Caco-2 (cell line): Measurements from ENCODE around the gene PAM16. TPM values are rescaled to one million over a fixed set of nuclear protein-coding genes. Genes with fewer than 3 reads are reported as not detected.

Experiments
- BruUV-seq: library from RNA; stranded (reverse); fragments of 400-500 nt; replicated peaks from 2 replicates; lab custom pipeline; 2021; lab: Mats Ljungman, UMichigan
- CTCF ChIA-PET: fragments of 300-600 bp; sonication (Branson Sonifier 250); formaldehyde crosslinking; loops from one replicate; lab custom pipeline; 2022; ENCODE audit warnings: antibody characterized with exemption; lab: Charles Lee
- POLR2A ChIA-PET: fragments of 300-600 bp; sonication (Branson Sonifier 250); formaldehyde crosslinking; loops from one replicate; lab custom pipeline; 2022; ENCODE audit warnings: antibody characterized with exemption; lab: Charles Lee
- DNase-seq, 2 experiments: peaks; one replicate each; pipeline versions ENCODE4 v3.0.0 to v3.0.0-alpha.2; 2020 to 2022
- H3K27me3 ChIP-seq: replicated peaks from 2 replicates; pipeline ENCODE4 v1.6.0; 2011; ENCODE audit warnings: low read length; ENCODE audit not compliant: control insufficient read depth, insufficient read depth
- H3K36me3 ChIP-seq: 2 replicates; pipeline ENCODE4 v1.5.1; 2011; ENCODE audit warnings: low read length; ENCODE audit not compliant: control insufficient read depth, insufficient read depth
- H3K4me1 ChIP-seq: fragments of 250-450 bp; sonication (Bioruptor Pico); 2 replicates; pipeline ENCODE4 v1.5.1; 2020; ENCODE audit warnings: mild to moderate bottlenecking
- H3K4me3 ChIP-seq: 2 replicates; pipeline ENCODE4 v1.5.1; 2011; ENCODE audit warnings: low read depth, mild to moderate bottlenecking, control low read depth, low read length
- H3K9me3 ChIP-seq: fragments of 250-450 bp; sonication (Bioruptor Pico); 2 replicates; pipeline ENCODE4 v1.5.1; 2020; ENCODE audit warnings: mild to moderate bottlenecking, moderate library complexity
- H3K27ac Mint-ChIP-seq: one replicate; pipeline ENCODE4 v1.8.0; 2022; ENCODE audit warnings: mixed read lengths; ENCODE audit not compliant: unreplicated experiment
- H3K27me3 Mint-ChIP-seq: one replicate; pipeline ENCODE4 v1.8.0; 2022; ENCODE audit warnings: mixed read lengths; ENCODE audit not compliant: insufficient read depth, unreplicated experiment
- H3K36me3 Mint-ChIP-seq: one replicate; pipeline ENCODE4 v1.8.0; 2022; ENCODE audit warnings: mild to moderate bottlenecking, mixed read lengths; ENCODE audit not compliant: insufficient read depth, unreplicated experiment
- H3K4me1 Mint-ChIP-seq: one replicate; pipeline ENCODE4 v1.8.0; 2022; ENCODE audit warnings: low read depth, mixed read lengths; ENCODE audit not compliant: unreplicated experiment
- H3K4me3 Mint-ChIP-seq: one replicate; pipeline ENCODE4 v1.8.0; 2022; ENCODE audit warnings: mild to moderate bottlenecking, moderate library complexity, mixed read lengths; ENCODE audit not compliant: unreplicated experiment
- H3K9me3 Mint-ChIP-seq: one replicate; pipeline ENCODE4 v1.8.0; 2022; ENCODE audit warnings: mixed read lengths; ENCODE audit not compliant: unreplicated experiment
- CTCF ChIP-seq, 2 experiments: fragments of 200-600 bp in 1 of 2; IDR thresholded peaks; 1 replicate in 1 of 2; 2 replicates in 1 of 2; pipeline versions ENCODE4 v1.5.1 to v1.8.0; 2011 to 2022; ENCODE audit warnings: antibody characterized with exemption in 1 of 2, control low read depth in 1 of 2, inconsistent platforms in 1 of 2, low read depth in 1 of 2, low read length in 1 of 2, mild to moderate bottlenecking in 1 of 2, moderate library complexity in 1 of 2; ENCODE audit not compliant: insufficient read depth in 1 of 2, severe bottlenecking in 1 of 2, unreplicated experiment in 1 of 2
- intact Hi-C: fragments of 100-400 bp; cut with micrococcal nuclease; formaldehyde crosslinking; loops from one replicate; pipeline ENCODE4 v1.10.0; 2022; ENCODE audit not compliant: unreplicated experiment
- total RNA-seq: library from RNA; stranded (reverse); gene quantifications from 2 replicates; pipeline ENCODE4 v1.2.3, GENCODE V29; 2022

Gene PAM16
- total RNA-seq, 1 experiment from 2014 or later = 74.1 TPM

GRCh38 chr16:4295581-4295980 is 55.5 kb downstream of the PAM16 start:
- H3K4me3 Mint-ChIP-seq = no peak overlapping the region
- no peak overlapping the region for H3K4me3 ChIP-seq
- peaks cover 10% of the 10 kb centered on the region for H3K36me3 Mint-ChIP-seq
- TF ChIP-seq CTCF (IDR thresholded peaks at IDR 0.05; ENCODE audit: insufficient read depth in 1 of 2, low read depth in 1 of 2, low read length in 1 of 2, severe bottlenecking in 1 of 2, unreplicated experiment in 1 of 2) = no peak
- H3K4me1 ChIP-seq = peaks cover 17% of the 10 kb centered on the region
- no peaks in the 10 kb centered on the region for H3K27me3 ChIP-seq
- no peaks in the 10 kb centered on the region for H3K36me3 ChIP-seq
- H3K27ac Mint-ChIP-seq = no peak overlapping the region
- intact Hi-C loops = no loop called here
- H3K4me1 Mint-ChIP-seq = peaks cover 25% of the 10 kb centered on the region
- no TSS peak for BruUV-seq
- no peaks in the 10 kb centered on the region for H3K9me3 Mint-ChIP-seq
- no peaks in the 10 kb centered on the region for H3K27me3 Mint-ChIP-seq
- no peaks in the 10 kb centered on the region for H3K9me3 ChIP-seq
- DNase-seq = no peak
- ChIA-PET POLR2A (no interaction called here), CTCF (interaction anchor here (0.7 kb wide), 1 partner anchor 38 kb away, joined by 3 read pairs; no protein-coding TSS in a partner anchor)

GRCh38 chr16:4293822-4294457 is 57.2 kb downstream of the PAM16 start:
- Histone ChIP-seq H3K27me3 (no peaks in the 10 kb centered on the region), H3K9me3 (no peaks in the 10 kb centered on the region), H3K36me3 (no peaks in the 10 kb centered on the region), H3K4me1 (peaks cover 14% of the 10 kb centered on the region), H3K4me3 (no peak overlapping the region)
- BruUV-seq = no TSS peak
- intact Hi-C loops = no loop called here
- Mint-ChIP-seq H3K4me1 (peaks cover 21% of the 10 kb centered on the region), H3K4me3 (no peak overlapping the region), H3K27me3 (no peaks in the 10 kb centered on the region), H3K36me3 (peaks cover 6% of the 10 kb centered on the region), H3K9me3 (no peaks in the 10 kb centered on the region), H3K27ac (peak overlapping the region; percentile 77)
- POLR2A ChIA-PET = no interaction called here
- TF ChIP-seq CTCF (IDR thresholded peaks at IDR 0.05; ENCODE audit: insufficient read depth in 1 of 2, low read depth in 1 of 2, low read length in 1 of 2, severe bottlenecking in 1 of 2, unreplicated experiment in 1 of 2) = no peak
- CTCF ChIA-PET = no interaction called here
- no peak for DNase-seq

- Mint-ChIP-seq H3K9me3 (no peaks in the 10 kb centered on the region), H3K27me3 (no peaks in the 10 kb centered on the region), H3K4me1 (peaks cover 19% of the 10 kb centered on the region), H3K36me3 (peaks cover 5% of the 10 kb centered on the region), H3K27ac (peak overlapping the region; percentile 77), H3K4me3 (no peak overlapping the region)
- BruUV-seq = no TSS peak
- intact Hi-C loops = no loop called here
- no peak overlapping the region for H3K4me3 ChIP-seq
- no peaks in the 10 kb centered on the region for H3K9me3 ChIP-seq
- DNase-seq = no peak
- H3K36me3 ChIP-seq = no peaks in the 10 kb centered on the region
- no peaks in the 10 kb centered on the region for H3K27me3 ChIP-seq
- CTCF ChIA-PET = no interaction called here
- POLR2A ChIA-PET = no interaction called here
- H3K4me1 ChIP-seq = peaks cover 7% of the 10 kb centered on the region
- no peak for TF ChIP-seq CTCF (IDR thresholded peaks at IDR 0.05; ENCODE audit: insufficient read depth in 1 of 2, low read depth in 1 of 2, low read length in 1 of 2, severe bottlenecking in 1 of 2, unreplicated experiment in 1 of 2)
Measured at GRCh38 chr16:4293181-4293716, 57.9 kb downstream of the PAM16 start.
